GM18873 (cell line): ENCODE measurements around the gene LSG1.
"Not testable (repeated sequence)": the region's sequence is repeated elsewhere in the genome, so short reads cannot be mapped to it uniquely, and the experiment has no call there.

Source experiments
- ATAC-seq: cut with Tn5 transposase; IDR thresholded peaks from one replicate; pipeline ENCODE4 v1.9.1; 2021; ENCODE audit warnings: mild to moderate bottlenecking, moderate library complexity, moderate number of reproducible peaks; ENCODE audit not compliant: unreplicated experiment, low FRiP score

Gene LSG1

DNA sequence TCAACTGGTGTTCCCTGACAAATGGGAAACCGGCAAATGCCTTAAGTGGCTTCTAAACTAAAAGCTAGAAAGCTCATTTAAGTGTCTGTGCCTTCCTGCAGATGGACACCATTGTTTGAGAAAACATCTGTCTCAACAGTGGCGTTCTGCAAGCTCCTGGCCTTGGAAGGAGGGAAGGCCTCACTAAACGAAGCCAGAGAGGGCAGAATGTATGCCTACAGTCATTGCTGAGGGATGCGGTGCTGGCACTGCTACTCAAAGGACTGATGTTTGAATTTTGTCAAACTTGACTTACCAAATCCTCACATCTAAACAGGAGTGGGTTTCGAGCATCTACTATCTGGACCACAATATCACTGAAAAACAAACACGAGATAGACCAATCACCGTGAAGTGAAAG is 12.2 kb downstream of the LSG1 start:
- ATAC-seq: no peak

DNA sequence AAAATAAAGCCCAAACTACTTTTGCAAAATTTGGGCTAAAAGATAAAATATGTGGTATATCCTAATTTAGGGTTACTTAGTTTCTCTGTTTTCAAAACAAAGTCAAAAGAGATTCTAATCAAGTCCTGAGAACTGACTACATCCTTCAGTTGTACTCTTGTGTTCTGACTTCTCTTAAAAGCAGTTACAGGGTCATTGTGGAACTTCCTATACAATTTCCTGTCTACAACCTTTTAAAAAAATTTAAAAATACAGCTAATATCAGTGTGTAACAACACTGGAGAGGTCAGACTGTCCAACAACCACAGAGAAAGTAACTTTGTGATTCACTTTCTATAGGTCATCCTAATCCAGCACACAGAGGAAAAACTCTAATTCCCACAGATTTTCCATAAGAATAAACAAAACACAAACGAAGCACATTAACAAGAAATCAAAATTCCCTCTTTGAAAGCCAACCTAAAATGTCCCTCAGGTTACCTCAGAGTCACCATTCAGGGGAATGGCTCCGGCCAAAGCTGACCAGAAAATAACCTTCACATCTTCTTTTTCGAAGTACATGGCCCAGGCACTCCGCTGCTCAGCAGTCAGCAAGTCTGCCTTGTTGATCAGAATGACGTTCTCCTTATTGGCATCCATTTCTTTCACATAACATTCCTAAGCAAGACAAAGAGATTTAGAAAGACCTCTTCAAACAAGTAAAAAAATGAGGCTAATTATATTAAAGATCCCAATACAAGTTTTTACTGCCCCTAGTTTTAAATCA is 13.3 kb downstream of the LSG1 start:
- no peak for ATAC-seq

DNA sequence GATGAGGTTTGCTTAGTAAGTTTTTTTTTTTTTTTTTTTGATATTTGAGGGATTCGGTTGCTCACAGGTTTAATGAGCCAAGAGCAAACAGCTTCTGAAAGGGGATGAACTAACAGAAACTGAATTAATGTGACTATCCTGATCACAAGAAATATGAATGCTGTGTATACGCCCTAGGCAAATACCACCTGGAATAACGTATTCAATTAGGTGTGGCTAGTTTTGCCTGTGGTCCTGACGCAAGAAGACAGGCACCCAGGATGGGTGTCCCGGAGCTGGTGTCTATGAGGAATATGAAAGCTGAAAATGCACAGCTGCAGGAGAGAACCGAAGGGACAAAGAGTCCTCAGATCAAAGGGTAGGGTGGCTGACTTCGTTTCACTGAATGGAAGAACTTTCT is 14.6 kb downstream of the LSG1 start:
- ATAC-seq: no peak

- ATAC-seq: no peak
These were observed 17.5 kb downstream of the LSG1 start for GRCh38 chr3:194654443-194654842.

DNA sequence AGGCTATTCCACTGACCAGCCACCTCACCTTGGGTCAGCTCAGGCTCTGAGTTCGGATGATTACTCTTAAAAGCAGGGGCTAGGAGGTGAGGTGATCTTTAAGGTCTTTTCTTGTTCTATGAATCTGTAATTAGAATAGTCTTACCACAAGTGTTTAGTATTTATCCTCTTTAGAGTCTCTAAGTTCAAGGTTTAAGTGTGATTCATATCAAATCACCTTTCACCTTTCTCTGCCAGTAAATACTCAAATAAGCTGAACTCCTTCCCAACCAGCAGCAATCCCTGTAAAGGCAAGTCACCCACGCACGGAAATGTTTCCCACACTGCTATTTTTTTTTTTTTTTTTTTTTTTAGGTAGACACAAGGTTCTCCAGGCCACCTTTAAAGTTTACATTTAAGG is 24.2 kb downstream of the LSG1 start:
- ATAC-seq: no peak

- ATAC-seq: no peak
These were observed 29.2 kb downstream of the LSG1 start for GRCh38 chr3:194642769-194643168.

DNA sequence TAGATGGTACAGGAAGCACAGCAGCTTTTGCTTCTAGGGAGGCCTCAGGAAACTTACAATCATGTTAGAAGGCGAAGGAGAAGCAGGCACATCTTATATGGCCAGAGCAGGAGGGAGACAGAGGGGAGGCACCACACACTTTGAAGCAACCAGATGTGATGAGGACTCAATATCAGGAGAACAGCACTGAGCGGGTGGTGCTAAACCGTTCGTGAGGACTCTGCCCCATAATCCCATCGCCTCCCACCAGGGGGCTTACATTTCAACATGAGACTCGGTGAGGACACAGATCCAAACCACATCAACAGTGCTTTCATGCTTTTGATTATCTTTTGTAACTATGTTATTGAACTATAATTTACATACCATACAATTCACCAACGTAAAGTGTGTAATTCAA is 31.2 kb downstream of the LSG1 start:
- ATAC-seq: no peak

DNA sequence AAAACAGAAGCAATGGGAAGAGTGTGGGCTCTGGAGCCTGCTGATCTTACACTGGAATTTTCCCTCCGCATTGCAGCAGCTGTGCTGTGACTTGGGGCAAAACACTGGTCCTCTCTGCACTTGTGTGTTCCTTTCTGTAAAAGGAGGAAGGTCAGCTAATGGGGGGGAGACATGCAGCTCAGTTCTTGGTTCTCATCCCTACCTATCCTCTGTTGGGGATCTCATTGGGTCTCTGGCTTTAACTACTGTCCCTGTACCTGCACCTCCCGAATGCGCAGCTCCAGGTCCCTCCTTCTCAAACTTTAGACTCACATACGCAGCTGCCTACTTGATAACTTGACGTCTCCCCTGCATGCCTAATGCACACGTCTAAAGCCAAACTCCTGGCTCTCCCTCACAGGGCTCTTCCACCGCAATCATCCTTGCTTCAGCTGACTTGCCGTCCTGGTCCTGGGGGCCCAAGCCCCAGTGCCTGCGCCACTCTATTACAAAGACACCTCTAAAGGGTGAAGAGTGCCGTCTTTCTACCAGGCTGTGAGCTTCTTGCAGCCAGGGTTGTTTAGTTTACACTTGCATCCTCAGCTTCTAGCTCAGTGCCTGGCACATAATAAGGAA is 32.9 kb downstream of the LSG1 start:
- no peak for ATAC-seq

DNA sequence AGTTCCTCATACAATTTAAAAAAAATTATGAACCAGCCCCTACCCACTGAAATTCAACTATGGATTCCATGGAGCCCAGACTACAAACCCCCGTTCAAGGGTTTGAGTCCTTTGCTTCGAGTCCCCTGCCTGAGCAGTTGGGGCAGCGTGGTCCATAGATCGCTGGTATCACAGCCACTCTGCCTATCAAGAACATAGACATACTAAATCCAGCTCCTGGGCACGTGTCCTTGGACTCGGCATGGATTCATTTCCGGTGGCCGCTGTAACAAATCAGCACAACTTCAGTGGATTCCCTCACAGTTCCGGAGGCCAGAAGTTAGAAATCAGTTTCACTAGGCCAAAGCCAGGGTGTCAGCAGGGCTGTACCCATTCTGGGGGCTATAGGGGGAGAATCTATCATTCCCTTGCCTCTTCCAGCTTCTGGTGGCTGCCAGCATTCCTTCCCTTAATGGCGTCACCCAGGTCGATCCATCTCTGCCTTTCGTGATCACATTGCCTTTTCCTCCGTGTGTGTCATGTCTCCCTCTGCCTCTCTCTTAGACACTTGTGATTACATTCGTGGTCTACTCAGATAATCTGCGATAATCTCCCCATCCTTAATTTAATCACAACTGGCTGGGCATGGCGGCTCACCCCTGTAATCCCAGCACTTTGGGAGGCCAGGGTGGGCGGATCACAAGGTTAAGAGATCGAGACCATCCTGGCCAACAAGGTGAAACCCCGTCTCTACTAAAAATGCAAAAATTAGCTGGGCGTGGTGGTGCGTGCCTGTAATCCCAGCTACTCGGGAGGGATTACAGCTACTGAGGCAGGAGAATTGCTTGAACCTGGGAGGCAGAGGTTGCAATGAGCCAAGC is 34.2 kb downstream of the LSG1 start:
- no peak for ATAC-seq

GRCh38 chr3:194637066-194637465 is 34.9 kb downstream of the LSG1 start:
- no peak for ATAC-seq

- ATAC-seq: peak; percentile 59
These were observed 38.5 kb downstream of the LSG1 start, which contains the start of gene TMEM44 for GRCh38 chr3:194633349-194634004. TMEM44 (minus strand) TSS chr3:194633419; CDS start chr3:194633215, 204 bp downstream.

DNA sequence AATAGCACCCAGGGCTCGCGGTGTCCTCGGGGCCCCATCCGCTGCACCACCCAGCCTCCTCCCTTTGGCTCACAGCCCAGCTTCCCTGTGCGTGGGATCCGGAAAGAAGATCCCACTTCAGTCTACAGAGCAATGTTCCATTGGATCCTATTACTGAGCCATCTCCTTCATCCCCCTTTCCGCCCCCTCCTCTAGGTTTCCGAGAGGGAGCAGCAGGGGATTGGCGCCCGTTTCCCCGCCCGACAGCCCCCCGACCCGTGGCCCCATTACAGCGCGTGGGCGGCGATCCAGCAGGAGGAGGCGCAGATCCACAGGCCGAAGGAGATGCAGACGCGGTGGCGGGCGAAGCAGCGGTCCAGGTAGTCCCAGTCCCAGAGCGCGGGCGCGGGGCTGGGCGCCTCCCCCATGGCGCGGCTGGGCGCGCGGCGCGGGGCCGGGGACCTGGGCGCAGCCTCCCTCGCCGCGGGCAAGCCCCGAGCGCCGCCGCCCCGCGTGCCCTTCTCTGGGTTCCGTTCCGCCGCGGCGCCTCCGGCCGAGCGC is 39.1 kb downstream of the LSG1 start:
- ATAC-seq: peak; percentile 31

DNA sequence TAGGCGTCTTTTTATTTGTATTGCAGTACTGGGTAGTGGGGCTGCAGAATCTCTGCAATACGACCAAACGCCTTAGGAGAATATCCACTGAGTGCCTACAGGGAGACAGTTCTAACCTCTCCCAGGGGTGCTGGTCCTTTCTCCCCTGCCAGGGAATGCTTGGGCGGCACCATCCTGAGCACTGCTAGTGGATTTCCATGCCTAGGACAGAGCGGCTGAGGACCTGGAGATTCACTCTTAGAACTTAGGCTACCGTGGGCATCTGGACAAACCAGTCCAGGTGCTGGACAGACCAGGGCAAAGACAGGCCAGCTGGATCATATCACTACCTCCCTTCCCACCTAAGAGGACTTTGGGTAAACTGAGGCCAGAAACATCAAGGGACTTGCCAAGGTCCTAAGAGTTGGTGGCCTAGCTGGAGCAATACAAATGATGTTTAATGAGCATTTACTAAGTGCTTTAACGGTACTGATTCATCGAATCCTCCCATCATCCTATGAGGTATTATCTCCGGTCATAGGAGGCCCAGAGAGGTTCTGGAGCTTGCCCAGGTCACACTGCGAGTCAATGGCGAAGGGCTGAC is 39.7 kb downstream of the LSG1 start:
- ATAC-seq: no peak

- ATAC-seq: no peak
These were observed 40.3 kb downstream of the LSG1 start for GRCh38 chr3:194631696-194632095.

DNA sequence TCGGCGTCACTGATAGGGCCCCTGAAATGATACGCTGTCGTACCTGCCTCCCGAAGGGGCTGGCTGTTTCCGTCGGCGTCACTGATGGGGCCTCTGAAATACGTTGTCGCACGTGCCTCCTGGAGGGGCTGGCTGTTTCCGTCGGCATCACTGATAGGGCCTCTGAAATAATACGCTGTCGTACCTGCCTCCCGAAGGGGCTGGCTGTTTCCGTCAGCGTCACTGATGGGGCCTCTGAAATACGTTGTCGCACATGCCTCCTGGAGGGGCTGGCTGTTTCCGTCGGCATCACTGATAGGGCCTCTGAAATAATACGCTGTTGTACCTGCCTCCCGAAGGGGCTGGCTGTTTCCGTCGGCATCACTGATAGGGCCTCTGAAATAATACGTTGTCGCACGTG is 41.3 kb downstream of the LSG1 start:
- ATAC-seq: not testable (repeated sequence)

DNA sequence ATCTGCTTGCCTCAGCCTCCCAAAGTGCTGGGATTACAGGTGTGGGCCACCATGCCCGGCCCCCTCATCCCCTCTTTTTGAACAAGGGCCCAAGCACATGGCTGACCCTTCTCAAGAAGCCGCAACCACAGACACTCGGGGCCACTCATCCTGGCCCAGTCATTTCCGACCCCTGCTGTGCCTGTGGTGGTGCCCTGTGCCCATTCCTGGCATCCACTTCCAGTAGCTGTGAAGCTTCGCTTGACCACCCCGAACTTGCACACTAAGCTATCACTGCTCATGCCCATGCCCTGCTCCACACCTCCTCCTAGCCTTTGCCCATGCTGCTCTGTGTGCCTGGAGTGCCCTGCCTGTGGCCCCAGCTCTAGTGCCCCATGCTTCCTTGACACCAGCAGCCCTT is 47.0 kb downstream of the LSG1 start:
- no peak for ATAC-seq

- ATAC-seq: no peak
These were observed 48.3 kb downstream of the LSG1 start for GRCh38 chr3:194623449-194624290.

DNA sequence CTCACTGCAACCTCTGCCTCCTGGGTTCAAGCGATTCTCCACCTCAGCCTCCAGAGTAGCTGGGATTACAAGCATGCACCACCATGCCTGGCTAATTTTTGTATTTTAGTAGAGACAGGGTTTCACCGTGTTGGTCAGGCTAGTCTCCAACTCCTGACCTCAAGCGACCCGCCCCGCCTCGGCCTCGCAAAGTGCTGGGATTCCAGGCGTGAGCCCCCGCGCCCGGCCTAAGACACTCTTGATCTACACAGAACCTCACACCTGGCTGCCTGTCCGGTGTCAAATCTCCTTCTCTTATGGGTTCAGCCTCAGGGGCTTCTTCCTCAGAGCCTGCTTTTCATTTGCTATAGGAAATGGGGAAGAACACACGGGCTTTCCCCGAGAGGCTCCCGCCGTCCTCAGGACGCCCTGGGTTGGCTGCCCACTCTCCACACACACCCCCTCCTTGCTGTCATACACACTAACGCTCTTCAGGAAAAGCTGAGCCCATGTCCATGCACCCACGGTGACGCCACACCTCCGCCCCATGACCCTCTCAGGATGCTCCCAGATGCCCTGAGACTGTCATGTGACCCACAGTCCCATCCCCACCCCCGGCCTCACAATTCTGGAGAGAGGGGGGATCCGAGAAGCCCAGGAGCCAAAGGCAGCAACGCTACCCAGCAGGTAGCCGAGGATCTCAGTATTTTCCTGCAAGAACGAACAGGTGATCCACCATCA is 49.2 kb downstream of the LSG1 start:
- no peak for ATAC-seq

DNA sequence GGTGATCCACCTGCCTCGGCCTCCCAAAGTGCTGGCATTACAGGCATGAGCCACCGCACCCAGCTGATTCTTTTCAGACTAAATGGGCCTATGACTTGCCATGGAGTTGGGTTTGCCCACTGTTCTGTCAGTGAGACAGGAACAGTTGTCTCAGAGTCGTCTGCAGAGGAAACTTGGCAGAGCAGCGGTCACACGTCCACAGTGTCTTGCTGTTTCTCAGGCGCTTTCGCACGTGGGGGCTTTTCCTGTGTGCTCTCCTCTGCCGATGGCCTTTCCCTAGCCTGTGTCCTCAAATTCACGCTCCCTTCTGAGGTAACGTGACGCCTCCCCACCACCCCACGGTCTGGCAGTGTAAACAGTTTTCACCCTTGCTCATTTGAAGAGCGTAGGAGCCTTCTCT is 50.0 kb downstream of the LSG1 start:
- ATAC-seq: no peak
